ENCODE measurements around the gene SPAG5.

- TF ChIP-seq ZFX (IDR thresholded peaks at IDR 0.05; ENCODE audit: borderline replicate concordance) (no peak), CTCF (IDR thresholded peaks at IDR 0.05) (no peak)
Measured at GRCh38 chr17:28635506-28635905, 36.7 kb upstream of the SPAG5 start.
